Stomach (tissue), 4 donors: ENCODE results near the gene HMSD.

Experiments
- CTCF ChIP-seq, 7 experiments: fragments of 450-650 bp in 4 of 7; fragments of 200-600 bp in 3 of 7; sonication (generic) in 3 of 7; IDR thresholded peaks; one replicate each; pipeline ENCODE4 v1.5.1; 2016 to 2019; ENCODE audit warnings: antibody characterized with exemption in 7 of 7, control low read depth in 2 of 7, mild to moderate bottlenecking in 1 of 7
- EP300 ChIP-seq: sonication (generic); formaldehyde crosslinking; IDR thresholded peaks from one replicate; pipeline ENCODE4 v1.6.1; 2017; ENCODE audit warnings: antibody characterized with exemption
- POLR2A ChIP-seq, 4 donors: fragments of 450-650 bp; IDR thresholded peaks; one replicate each; pipeline ENCODE4 v1.6.1; 2016; ENCODE audit warnings: antibody characterized with exemption in 4 of 4, control low read depth in 2 of 4, mild to moderate bottlenecking in 1 of 4, moderate library complexity in 1 of 4

- TF ChIP-seq EP300 (no peak), POLR2A (IDR thresholded peaks at IDR 0.05) (no peak), CTCF (IDR thresholded peaks at IDR 0.05) (no peak)
These were observed 41.4 kb upstream of the HMSD start, which contains the start of gene SERPINB10 for GRCh38 chr18:63907664-63908063.
